NCI-H187 (cell line): Measurements from ENCODE around the gene PCDHA1.

ENCODE experiments used
- DNase-seq, 2 experiments: peaks; one replicate each; lab custom pipeline; 2025; lab: John Stamatoyannopoulos, UW

Gene PCDHA1

GRCh38 chr5:140988608-140989007 is 202.7 kb downstream of the PCDHA1 start:
- no peak for DNase-seq

- DNase-seq: no peak
Measured at GRCh38 chr5:140989254-140990020, 203.5 kb downstream of the PCDHA1 start.

DNA sequence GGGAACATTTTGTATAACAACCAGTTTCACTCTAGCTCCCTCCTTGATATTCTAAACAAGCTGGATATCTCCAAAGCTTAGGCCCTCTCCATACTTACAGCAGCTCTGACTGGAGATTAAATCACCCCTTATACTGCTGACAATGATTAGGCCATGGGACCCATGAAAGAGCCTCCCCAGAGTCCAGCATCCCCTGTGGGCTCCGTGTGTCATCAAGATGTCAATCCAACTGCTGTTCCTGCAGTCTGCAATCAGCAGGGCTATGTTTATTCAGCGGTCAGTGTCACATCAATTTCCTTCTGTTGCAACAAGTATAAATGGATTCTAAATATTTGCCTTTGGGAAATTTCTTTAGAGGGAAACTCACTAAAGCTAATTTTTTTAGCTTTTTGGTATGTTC is 206.9 kb downstream of the PCDHA1 start:
- no peak for DNase-seq

GRCh38 chr5:140996060-140996459 is 210.1 kb downstream of the PCDHA1 start:
- no peak for DNase-seq

DNA sequence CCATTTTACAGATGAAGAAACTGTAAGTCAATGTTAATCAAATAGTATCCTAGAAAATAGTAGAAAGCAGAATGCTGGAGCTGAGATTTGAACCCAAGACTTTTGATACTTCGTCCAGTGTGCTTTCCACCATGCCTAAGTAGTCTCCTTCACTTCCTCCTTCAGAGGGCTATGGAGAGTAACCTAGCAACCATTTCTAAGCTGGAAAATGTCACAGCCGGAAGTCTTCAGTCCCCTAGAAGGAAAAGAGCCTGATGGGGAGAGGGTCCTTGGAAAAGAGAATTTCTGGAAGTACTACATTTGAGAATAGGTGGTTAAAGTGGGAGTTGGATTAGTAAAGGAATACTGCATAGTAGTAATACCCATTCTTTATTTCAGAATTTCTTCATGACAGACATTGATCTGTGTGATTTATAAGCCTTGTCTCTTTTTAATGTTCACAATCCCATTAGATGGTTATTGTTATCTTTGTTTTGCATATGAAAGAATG is 213.0 kb downstream of the PCDHA1 start:
- no peak for DNase-seq

- no peak for DNase-seq
Measured at GRCh38 chr5:141001446-141001843, 215.5 kb downstream of the PCDHA1 start.

DNA sequence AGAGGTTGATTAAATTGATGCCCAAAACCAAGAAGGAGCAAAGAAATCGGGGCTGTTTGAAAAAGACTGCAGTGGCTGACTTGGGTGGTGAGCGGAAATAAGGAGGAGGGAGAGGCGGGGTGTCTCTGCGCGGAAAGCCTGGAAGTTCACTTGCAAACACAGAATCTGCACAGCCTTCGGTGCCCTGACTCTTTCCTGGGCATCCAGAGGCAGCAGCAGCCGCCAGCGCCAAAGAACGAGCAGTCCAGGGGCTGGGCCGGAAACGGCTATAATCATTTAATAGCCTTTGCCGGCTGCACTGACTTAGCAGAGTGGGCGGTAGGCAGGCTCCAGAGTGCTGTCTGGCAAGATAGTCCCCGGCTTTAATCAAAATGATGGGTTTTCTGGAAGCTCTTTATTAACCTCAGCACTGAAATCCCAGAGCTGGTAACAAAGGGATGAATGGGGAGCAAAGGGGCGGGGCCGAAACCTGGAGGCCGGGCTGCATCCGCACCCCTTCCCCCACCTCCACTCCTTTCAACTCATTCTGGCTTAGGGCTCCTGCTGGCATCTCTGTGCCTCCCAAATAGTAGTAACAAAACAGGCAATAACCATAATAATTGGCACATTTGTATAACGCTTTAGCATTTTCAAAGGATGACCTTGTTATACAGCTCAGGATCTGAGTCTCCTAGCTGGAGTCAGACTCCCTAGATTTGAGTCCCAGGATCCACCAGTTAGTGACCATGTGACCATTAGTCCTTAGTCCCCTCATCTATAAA is 216.1 kb downstream of the PCDHA1 start:
- no peak for DNase-seq

DNA sequence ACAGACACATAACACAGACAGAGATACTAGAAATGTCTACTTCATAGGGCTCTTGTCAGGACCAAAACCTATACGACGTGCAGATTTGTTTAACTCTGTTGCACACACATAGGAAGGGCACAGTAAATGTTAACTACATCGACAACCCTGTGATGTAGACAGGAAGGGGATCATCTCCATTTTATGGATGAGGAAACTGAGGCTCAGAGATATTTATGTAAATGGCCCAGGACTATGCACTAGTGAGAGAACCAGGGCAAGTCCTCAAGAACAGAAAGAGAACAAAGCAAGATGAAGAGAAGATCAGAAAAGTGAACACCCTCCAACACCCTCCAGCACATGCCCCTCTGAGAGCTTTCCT is 216.6 kb downstream of the PCDHA1 start:
- no peak for DNase-seq

GRCh38 chr5:141003031-141003430 is 217.1 kb downstream of the PCDHA1 start:
- no peak for DNase-seq

GRCh38 chr5:141003791-141004611 is 218.1 kb downstream of the PCDHA1 start:
- DNase-seq: peak; percentile 4 to 55

- DNase-seq: no peak
Measured at GRCh38 chr5:141007791-141008190, 221.9 kb downstream of the PCDHA1 start.

- DNase-seq: no peak
Measured at GRCh38 chr5:141010047-141010793, 224.3 kb downstream of the PCDHA1 start.

- DNase-seq: no peak
Measured at GRCh38 chr5:141017943-141018342, 232.0 kb downstream of the PCDHA1 start.

GRCh38 chr5:141022384-141022783 is 236.4 kb downstream of the PCDHA1 start:
- DNase-seq: no peak

DNA sequence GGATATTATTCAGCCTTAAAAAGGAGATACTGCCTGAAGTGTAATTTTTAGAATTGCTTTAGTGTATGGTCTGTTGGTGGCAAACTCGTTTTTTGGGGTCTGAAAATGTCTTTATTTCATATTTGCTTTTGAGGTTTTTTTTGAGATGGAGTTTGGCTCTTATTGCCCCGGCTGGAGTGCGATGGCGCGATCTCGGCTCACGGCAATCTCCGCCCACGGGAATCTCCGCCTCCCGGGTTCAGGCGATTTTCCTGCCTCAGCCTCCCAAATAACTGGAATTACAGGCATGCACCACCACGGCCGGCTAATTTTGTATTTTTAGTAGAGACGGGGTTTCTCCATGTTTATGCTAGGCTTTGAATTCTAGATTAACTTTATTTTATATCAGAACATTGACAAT is 245.1 kb downstream of the PCDHA1 start:
- DNase-seq: no peak

DNA sequence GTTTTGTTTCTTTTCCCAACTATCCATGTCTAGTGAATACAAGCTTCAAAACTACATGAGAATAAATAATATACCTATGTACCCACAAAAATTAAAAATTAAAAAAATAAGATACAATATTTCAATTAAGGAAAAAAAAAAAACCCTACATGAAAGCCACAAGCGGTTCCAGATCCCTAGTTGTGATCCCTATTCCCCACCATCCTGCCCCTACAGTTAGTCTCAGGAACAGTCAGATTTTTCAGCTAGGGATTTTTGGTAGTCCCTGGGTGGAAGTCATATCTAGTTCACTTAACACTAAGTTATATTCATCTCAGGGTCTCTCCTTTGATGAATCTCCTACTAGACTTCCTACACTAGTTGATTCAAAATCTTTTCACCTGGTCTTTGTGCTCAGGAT is 246.7 kb downstream of the PCDHA1 start:
- DNase-seq: no peak

GRCh38 chr5:141039061-141039460 is 253.1 kb downstream of the PCDHA1 start:
- no peak for DNase-seq

DNA sequence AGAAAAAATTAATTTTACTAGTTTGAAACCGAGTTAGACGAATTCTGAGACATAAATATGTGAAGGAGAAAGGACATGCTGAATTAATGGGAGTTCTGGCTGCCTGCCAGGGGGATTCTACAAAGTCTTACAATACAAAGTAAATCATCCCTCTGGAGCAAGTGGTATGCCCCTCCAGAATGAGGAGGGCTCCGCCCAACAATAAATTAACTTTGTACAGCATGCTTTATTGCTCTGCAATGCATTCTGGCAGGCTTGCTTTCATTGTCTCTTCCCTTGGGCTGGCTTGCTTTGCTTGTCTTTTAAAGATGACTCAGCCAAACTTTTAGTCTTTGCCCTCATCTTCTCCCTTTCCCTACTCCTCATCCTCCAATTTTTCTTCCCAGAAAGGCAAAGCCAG is 253.6 kb downstream of the PCDHA1 start:
- DNase-seq: peak; percentile 53 to 54

DNA sequence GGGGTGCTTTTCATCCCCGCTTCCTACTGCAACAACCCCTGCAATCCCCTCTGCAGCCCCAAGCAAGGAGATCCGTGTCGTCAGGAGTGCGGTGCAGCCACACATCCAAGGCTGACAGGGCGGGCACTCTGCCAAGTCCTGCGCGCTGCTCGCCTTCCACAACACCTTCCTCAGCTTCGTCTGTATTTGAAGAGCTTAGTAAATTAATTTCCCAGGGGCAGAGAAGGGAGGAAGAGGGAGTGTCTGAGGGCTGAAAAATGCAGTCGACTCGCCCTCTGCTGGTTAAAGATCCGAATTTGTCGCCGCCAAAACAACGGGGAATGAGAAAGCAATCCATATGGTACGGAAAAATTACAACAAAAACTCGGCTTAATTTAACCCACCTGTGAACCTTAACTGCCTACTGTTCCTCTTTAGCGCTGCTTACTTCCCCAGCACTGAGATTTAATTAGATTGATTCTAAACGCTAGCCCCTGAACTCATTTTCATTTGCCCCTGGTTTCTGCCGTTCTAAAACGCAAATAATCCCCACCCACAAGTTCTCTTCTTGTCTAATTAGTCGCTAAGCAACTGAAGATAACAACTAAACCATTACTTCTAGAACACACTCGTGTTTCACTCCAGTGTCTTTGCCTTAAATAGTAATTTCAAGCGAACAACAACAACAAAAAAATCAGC is 254.3 kb downstream of the PCDHA1 start:
- peak; percentile 77 to 87 for DNase-seq

DNA sequence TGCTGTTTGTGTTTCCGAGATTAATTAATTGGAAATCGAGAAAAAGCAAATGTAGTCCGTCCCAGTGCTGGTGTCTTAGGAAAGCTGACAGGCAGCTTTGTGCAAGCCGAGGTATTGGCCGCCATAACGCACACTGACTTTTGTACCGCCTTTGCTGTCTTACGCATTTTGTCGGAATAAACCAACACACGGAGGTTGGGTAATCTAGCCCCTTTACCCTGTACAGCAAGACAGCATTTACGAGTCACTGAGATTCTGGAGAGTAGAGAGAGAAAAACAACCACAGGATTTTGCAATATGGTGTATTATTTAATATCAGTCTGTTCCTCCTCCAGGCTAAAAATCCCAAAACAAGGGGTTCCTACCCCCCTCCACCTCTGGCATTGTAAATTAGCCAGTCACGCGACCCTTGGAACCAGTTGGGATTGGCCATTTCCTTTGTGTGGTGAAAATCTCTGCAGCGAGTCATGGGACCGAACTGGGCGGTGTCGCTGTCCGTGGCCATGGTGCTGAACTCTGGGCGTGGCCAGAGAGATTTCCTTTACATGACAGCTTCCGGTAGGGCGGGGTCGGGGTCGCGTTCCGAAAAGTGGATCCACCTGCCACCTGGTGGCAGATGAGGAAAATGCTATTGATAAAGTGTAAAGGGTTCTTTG is 255.0 kb downstream of the PCDHA1 start:
- DNase-seq: peak; percentile 93 to 95

DNA sequence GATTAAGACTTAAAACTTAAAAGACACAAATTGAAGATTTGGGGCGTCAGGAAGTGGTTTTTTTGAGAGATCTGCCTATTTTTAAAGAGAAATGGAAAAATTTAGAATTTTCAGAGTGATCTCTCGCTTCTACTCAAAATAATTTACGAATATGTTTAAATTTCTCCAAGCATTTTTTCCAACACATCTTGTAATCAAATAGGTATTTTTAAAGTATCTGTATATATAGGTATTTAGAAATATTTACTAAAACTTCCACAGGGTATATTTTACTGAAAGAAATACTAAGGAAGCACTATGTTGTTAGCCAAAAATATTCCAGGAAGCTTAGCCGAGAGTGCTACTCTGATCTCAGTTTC is 255.5 kb downstream of the PCDHA1 start:
- no peak for DNase-seq
